ENCODE measurements around the gene IRAK3. TPM values are rescaled to one million over a fixed set of nuclear protein-coding genes. Genes with fewer than 3 reads are reported as not detected.

The IRAK3 gene
- total RNA-seq, 1 experiment from 2014 or later = 0.12 TPM

DNA sequence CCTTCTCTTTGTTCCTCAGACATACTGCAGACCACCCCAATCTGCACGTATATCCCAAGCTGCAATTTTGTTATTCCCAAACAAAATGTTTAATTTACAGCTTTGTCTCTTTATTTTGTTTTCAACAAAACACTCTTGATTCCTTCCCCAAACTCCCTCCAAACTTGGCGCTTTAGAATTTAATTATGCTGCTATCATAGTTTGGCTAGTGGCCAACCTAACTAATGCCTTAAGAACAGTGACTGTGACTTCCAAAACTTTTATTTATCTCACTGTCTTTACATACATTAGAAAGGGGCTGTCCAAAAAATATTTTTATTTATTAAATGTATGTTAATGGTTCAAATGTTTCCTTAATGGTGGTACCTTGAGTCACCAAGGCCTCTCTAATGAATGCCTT lies 26.3 kb upstream of the IRAK3 start:
- CTCF ChIA-PET = no interaction called here
- no peak overlapping the region for H3K9ac ChIP-seq (ENCODE audit: low read length)
- DNase-seq (ENCODE audit: low read depth, low spot score) (no peak), ATAC-seq (no peak)
- no peak overlapping the region for H3K4me3 ChIP-seq (replicated peaks in 1 of 2; ENCODE audit: low read depth in 1 of 2, low read length in 2 of 2)
- TF ChIP-seq RAD21 (IDR thresholded peaks at IDR 0.05; ENCODE audit: low read depth) (no peak), SRF (IDR thresholded peaks at IDR 0.05; ENCODE audit: low read depth) (no peak), EZH2 (IDR thresholded peaks at IDR 0.05) (no peak), EZH2phosphoT487 (IDR thresholded peaks at IDR 0.05; ENCODE audit: borderline replicate concordance) (no peak), YY1 (IDR thresholded peaks at IDR 0.05; ENCODE audit: extremely low read depth, insufficient replicate concordance, low read depth, low read length) (no peak), CBX3 (IDR thresholded peaks at IDR 0.05; ENCODE audit: low read depth) (no peak), EGR1 (IDR thresholded peaks at IDR 0.05; ENCODE audit: low read depth) (no peak), MAX (IDR thresholded peaks at IDR 0.05) (no peak), POLR2AphosphoS5 (IDR thresholded peaks at IDR 0.05; ENCODE audit: low read depth, low read length) (no peak), CEBPB (IDR thresholded peaks at IDR 0.05; ENCODE audit: low read depth) (no peak), SIN3A (IDR thresholded peaks at IDR 0.05; ENCODE audit: low read depth) (no peak)
- TF ChIP-seq, protein P1, sequence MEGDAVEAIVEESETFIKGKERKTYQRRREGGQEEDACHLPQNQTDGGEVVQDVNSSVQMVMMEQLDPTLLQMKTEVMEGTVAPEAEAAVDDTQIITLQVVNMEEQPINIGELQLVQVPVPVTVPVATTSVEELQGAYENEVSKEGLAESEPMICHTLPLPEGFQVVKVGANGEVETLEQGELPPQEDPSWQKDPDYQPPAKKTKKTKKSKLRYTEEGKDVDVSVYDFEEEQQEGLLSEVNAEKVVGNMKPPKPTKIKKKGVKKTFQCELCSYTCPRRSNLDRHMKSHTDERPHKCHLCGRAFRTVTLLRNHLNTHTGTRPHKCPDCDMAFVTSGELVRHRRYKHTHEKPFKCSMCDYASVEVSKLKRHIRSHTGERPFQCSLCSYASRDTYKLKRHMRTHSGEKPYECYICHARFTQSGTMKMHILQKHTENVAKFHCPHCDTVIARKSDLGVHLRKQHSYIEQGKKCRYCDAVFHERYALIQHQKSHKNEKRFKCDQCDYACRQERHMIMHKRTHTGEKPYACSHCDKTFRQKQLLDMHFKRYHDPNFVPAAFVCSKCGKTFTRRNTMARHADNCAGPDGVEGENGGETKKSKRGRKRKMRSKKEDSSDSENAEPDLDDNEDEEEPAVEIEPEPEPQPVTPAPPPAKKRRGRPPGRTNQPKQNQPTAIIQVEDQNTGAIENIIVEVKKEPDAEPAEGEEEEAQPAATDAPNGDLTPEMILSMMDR (IDR thresholded peaks at IDR 0.05 in 2 of 3, conservative IDR thresholded peaks at IDR 0.05 in 1 of 3; ENCODE audit: borderline replicate concordance in 1 of 3, insufficient read depth in 1 of 3, low read depth in 2 of 3, low read length in 2 of 3) = no peak
- TF ChIP-seq, protein P2, sequence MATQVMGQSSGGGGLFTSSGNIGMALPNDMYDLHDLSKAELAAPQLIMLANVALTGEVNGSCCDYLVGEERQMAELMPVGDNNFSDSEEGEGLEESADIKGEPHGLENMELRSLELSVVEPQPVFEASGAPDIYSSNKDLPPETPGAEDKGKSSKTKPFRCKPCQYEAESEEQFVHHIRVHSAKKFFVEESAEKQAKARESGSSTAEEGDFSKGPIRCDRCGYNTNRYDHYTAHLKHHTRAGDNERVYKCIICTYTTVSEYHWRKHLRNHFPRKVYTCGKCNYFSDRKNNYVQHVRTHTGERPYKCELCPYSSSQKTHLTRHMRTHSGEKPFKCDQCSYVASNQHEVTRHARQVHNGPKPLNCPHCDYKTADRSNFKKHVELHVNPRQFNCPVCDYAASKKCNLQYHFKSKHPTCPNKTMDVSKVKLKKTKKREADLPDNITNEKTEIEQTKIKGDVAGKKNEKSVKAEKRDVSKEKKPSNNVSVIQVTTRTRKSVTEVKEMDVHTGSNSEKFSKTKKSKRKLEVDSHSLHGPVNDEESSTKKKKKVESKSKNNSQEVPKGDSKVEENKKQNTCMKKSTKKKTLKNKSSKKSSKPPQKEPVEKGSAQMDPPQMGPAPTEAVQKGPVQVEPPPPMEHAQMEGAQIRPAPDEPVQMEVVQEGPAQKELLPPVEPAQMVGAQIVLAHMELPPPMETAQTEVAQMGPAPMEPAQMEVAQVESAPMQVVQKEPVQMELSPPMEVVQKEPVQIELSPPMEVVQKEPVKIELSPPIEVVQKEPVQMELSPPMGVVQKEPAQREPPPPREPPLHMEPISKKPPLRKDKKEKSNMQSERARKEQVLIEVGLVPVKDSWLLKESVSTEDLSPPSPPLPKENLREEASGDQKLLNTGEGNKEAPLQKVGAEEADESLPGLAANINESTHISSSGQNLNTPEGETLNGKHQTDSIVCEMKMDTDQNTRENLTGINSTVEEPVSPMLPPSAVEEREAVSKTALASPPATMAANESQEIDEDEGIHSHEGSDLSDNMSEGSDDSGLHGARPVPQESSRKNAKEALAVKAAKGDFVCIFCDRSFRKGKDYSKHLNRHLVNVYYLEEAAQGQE (IDR thresholded peaks at IDR 0.05; ENCODE audit: low read depth) = no peak
- TF ChIP-seq, protein P3, sequence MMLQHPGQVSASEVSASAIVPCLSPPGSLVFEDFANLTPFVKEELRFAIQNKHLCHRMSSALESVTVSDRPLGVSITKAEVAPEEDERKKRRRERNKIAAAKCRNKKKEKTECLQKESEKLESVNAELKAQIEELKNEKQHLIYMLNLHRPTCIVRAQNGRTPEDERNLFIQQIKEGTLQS (IDR thresholded peaks at IDR 0.05) = no peak
- TF ChIP-seq, protein P4, sequence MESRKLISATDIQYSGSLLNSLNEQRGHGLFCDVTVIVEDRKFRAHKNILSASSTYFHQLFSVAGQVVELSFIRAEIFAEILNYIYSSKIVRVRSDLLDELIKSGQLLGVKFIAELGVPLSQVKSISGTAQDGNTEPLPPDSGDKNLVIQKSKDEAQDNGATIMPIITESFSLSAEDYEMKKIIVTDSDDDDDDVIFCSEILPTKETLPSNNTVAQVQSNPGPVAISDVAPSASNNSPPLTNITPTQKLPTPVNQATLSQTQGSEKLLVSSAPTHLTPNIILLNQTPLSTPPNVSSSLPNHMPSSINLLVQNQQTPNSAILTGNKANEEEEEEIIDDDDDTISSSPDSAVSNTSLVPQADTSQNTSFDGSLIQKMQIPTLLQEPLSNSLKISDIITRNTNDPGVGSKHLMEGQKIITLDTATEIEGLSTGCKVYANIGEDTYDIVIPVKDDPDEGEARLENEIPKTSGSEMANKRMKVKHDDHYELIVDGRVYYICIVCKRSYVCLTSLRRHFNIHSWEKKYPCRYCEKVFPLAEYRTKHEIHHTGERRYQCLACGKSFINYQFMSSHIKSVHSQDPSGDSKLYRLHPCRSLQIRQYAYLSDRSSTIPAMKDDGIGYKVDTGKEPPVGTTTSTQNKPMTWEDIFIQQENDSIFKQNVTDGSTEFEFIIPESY (IDR thresholded peaks at IDR 0.05; ENCODE audit: extremely low read depth, insufficient replicate concordance, low read length) = no peak
- POLR2A ChIA-PET = no interaction called here
- H3K27me3 ChIP-seq (ENCODE audit: insufficient read depth, low read length) = no peaks in the 10 kb centered on the region
- intact Hi-C loops (cut with micrococcal nuclease) = no loop called here
- H2AFZ ChIP-seq (ENCODE audit: low read depth, low read length, poor library complexity, severe bottlenecking) = no peak overlapping the region
- no peak overlapping the region for H3K4me2 ChIP-seq (ENCODE audit: low read length)
- peaks cover 0 to 23% of the 10 kb centered on the region in 2 experiments; a peak in 2 of 4 replicates for H3K36me3 ChIP-seq (ENCODE audit: control insufficient read depth in 1 of 2, insufficient read depth in 2 of 2, low read length in 2 of 2)
- H3K4me1 ChIP-seq (ENCODE audit: control insufficient read depth in 1 of 2, insufficient read depth in 2 of 2, low read length in 2 of 2) = peaks cover 0 to 7% of the 10 kb centered on the region in 2 experiments; a peak in 1 of 4 replicates
- BruUV-seq (replicated peaks) = no TSS peak
- RAD21 ChIA-PET (ENCODE audit: low non-redundant PET in 1 of 2, low total read pairs in 2 of 2, uncharacterized antibody in 2 of 2, unreplicated experiment in 2 of 2) = no interaction called here
- no peak overlapping the region for H3K27ac ChIP-seq (ENCODE audit: low read depth, low read length)
- H3K9me2 ChIP-seq (ENCODE audit: insufficient read depth) = no peaks in the 10 kb centered on the region
- no peaks in the 10 kb centered on the region for H4K20me1 ChIP-seq (ENCODE audit: insufficient read depth)
- peaks cover 0 to 7% of the 10 kb centered on the region in 2 experiments; a peak in 2 of 4 replicates for H3K9me3 ChIP-seq (ENCODE audit: control insufficient read depth in 1 of 2, insufficient read depth in 1 of 2, low read depth in 1 of 2, low read length in 2 of 2)
- H3K79me2 ChIP-seq (ENCODE audit: insufficient read depth, low read length) = peaks cover 73% of the 10 kb centered on the region
